CD14-positive monocyte (primary cell): Measurements from ENCODE around the gene CUTA. TPM values are rescaled to one million over a fixed set of nuclear protein-coding genes. Genes with fewer than 3 reads are reported as not detected.
"Not testable (repeated sequence)": the region's sequence is repeated elsewhere in the genome, so short reads cannot be mapped to it uniquely, and the experiment has no call there.

Experiments used
- DNase-seq, 3 donors: peaks; one replicate each; pipeline ENCODE4 v3.0.0-alpha.2; 2011 to 2022
- H2AFZ ChIP-seq: 2 replicates; pipeline ENCODE4 v1.6.0; 2012; ENCODE audit warnings: mild to moderate bottlenecking, low read depth, low read length, inconsistent platforms; ENCODE audit not compliant: insufficient read depth, poor library complexity, severe bottlenecking
- H3K27ac ChIP-seq, 2 donors: 1 replicate in 1 of 2; 2 replicates in 1 of 2; pipeline ENCODE4 v1.5.1; 2012 to 2013; ENCODE audit warnings: low read length in 2 of 2, control low read depth in 1 of 2, inconsistent platforms in 1 of 2, low read depth in 1 of 2, mild to moderate bottlenecking in 1 of 2
- H3K27me3 ChIP-seq, 2 donors: one replicate each; pipeline versions ENCODE4 v1.6.0 to v1.6.1; 2011 to 2013; ENCODE audit warnings: low read length in 2 of 2; ENCODE audit not compliant: control insufficient read depth in 2 of 2, insufficient read depth in 2 of 2
- H3K36me3 ChIP-seq, 2 donors: replicated peaks in 1 of 2; 1 replicate in 1 of 2; 2 replicates in 1 of 2; pipeline versions ENCODE4 v1.5.1 to v1.6.1; 2012 to 2013; ENCODE audit warnings: low read length in 2 of 2, control low read depth in 1 of 2, inconsistent platforms in 1 of 2, mild to moderate bottlenecking in 1 of 2; ENCODE audit not compliant: insufficient read depth in 2 of 2, control insufficient read depth in 1 of 2
- H3K4me1 ChIP-seq, 2 donors: 1 replicate in 1 of 2; 2 replicates in 1 of 2; pipeline versions ENCODE4 v1.5.1 to v1.6.1; 2012 to 2013; ENCODE audit warnings: low read length in 2 of 2, control low read depth in 1 of 2, inconsistent platforms in 1 of 2, mild to moderate bottlenecking in 1 of 2, moderate library complexity in 1 of 2; ENCODE audit not compliant: insufficient read depth in 2 of 2, control insufficient read depth in 1 of 2
- H3K4me2 ChIP-seq: replicated peaks from 2 replicates; pipeline ENCODE3; 2012; ENCODE audit warnings: low read length, moderate library complexity, mild to moderate bottlenecking; ENCODE audit not compliant: poor library complexity, severe bottlenecking; ENCODE audit errors: extremely low read depth
- H3K4me3 ChIP-seq, 3 experiments: fragments of 200-600 bp in 1 of 3; sonication (generic) in 1 of 3; replicated peaks in 1 of 3; 1 replicate in 2 of 3; 2 replicates in 1 of 3; pipeline ENCODE4 v1.5.1; 2011 to 2013; ENCODE audit warnings: low read length in 3 of 3, mild to moderate bottlenecking in 3 of 3, control low read depth in 2 of 3, low read depth in 2 of 3, inconsistent platforms in 1 of 3, moderate library complexity in 1 of 3
- H3K79me2 ChIP-seq: 2 replicates; pipeline ENCODE4 v1.6.0; 2012; ENCODE audit warnings: mild to moderate bottlenecking, control low read depth, inconsistent platforms, low read length, moderate library complexity; ENCODE audit not compliant: insufficient read depth
- H3K9ac ChIP-seq: 2 replicates; pipeline ENCODE4 v1.6.0; 2017; ENCODE audit warnings: low read length, mild to moderate bottlenecking; ENCODE audit not compliant: insufficient read depth, poor library complexity, severe bottlenecking
- H3K9me3 ChIP-seq, 2 donors: replicated peaks in 1 of 2; 1 replicate in 1 of 2; 2 replicates in 1 of 2; pipeline versions ENCODE4 v1.5.1 to v1.6.1; 2012 to 2013; ENCODE audit warnings: low read length in 2 of 2, control low read depth in 1 of 2; ENCODE audit not compliant: control insufficient read depth in 1 of 2, insufficient read depth in 1 of 2
- H4K20me1 ChIP-seq: 2 replicates; pipeline ENCODE4 v1.6.0; 2012; ENCODE audit warnings: mild to moderate bottlenecking, low read length, control low read depth, moderate library complexity; ENCODE audit not compliant: insufficient read depth
- H3K27ac Mint-ChIP-seq, 7 donors: one replicate each; pipeline ENCODE4 v1.8.0; 2020; ENCODE audit warnings: mild to moderate bottlenecking in 7 of 7, mixed read lengths in 7 of 7, moderate library complexity in 6 of 7, inconsistent platforms in 2 of 7
- H3K27me3 Mint-ChIP-seq, 3 donors: one replicate each; pipeline ENCODE4 v1.8.0; 2021 to 2022; ENCODE audit warnings: low read depth in 3 of 3, mild to moderate bottlenecking in 3 of 3, mixed read lengths in 3 of 3, moderate library complexity in 3 of 3, inconsistent platforms in 1 of 3
- H3K36me3 Mint-ChIP-seq, 2 donors: one replicate each; pipeline ENCODE4 v1.8.0; 2020; ENCODE audit warnings: mixed read lengths in 2 of 2, inconsistent platforms in 1 of 2, mild to moderate bottlenecking in 1 of 2
- H3K4me1 Mint-ChIP-seq: one replicate; pipeline ENCODE4 v1.8.0; 2020; ENCODE audit warnings: mild to moderate bottlenecking, mixed read lengths
- H3K4me3 Mint-ChIP-seq, 2 donors: one replicate each; pipeline ENCODE4 v1.8.0; 2020; ENCODE audit warnings: mild to moderate bottlenecking in 2 of 2, mixed read lengths in 2 of 2, moderate library complexity in 1 of 2
- H3K9me3 Mint-ChIP-seq, 7 donors: one replicate each; pipeline ENCODE4 v1.8.0; 2020 to 2022; ENCODE audit warnings: mixed read lengths in 7 of 7, mild to moderate bottlenecking in 6 of 7, moderate library complexity in 6 of 7, inconsistent platforms in 2 of 7
- CTCF ChIP-seq: fragments of 200-600 bp; IDR thresholded peaks from one replicate; pipeline ENCODE4 v1.8.0; 2022; ENCODE audit warnings: antibody characterized with exemption, mild to moderate bottlenecking
- WGBS: methylation state at CpG from one replicate; pipeline ENCODE4 v1.1.5; 2013; ENCODE audit warnings: missing lambda C conversion rate; ENCODE audit not compliant: insufficient coverage; 5-methylcytosine and 5-hydroxymethylcytosine counted together
- intact Hi-C, 2 donors: fragments of 100-400 bp; cut with micrococcal nuclease; formaldehyde crosslinking; loops; one replicate each; pipeline versions ENCODE4 v1.15.0 to v1.15.1; 2023
- polyA plus RNA-seq, 3 donors: library from polyadenylated mRNA; depleted of rRNA in 1 of 3; unstranded in 2 of 3; stranded (reverse) in 1 of 3; fragments of 300-500 nt in 2 of 3; fragments of >200 nt in 1 of 3; fragmentation: Illumina TruSeq in 2 of 3; gene quantifications; 1 replicate in 2 of 3; 2 replicates in 1 of 3; pipeline ENCODE4 v1.2.3, GENCODE V29; 2012 to 2021

CUTA gene
- polyA plus RNA-seq, 3 donors, result 137 to 160 (median 153) TPM

- Histone ChIP-seq H3K4me1 (peaks cover 43 to 54% of the 10 kb centered on the region in 2 donors), H4K20me1 (no peaks in the 10 kb centered on the region), H3K36me3 (no peaks in the 10 kb centered on the region), H3K4me2 (peak overlapping the region; percentile 11), H2AFZ (no peak overlapping the region), H3K27me3 (no peaks in the 10 kb centered on the region), H3K79me2 (no peaks in the 10 kb centered on the region), H3K9ac (no peak overlapping the region), H3K27ac (peak overlapping the region; percentile 84 to 86), H3K9me3 (no peaks in the 10 kb centered on the region), H3K4me3 (no peak overlapping the region)
- no peak for DNase-seq
- no peaks in the 10 kb centered on the region for H3K9me3 Mint-ChIP-seq
- no peaks in the 10 kb centered on the region for H3K36me3 Mint-ChIP-seq
- H3K27me3 Mint-ChIP-seq, result no peaks in the 10 kb centered on the region
- no peak for TF ChIP-seq CTCF
- peak overlapping the region; percentile 65 to 98 (median 96) for H3K27ac Mint-ChIP-seq
- peaks cover 42% of the 10 kb centered on the region for H3K4me1 Mint-ChIP-seq
- WGBS, result 74% methylated on average over 6 of the region's 8 CpGs
- H3K4me3 Mint-ChIP-seq, result no peak overlapping the region
- intact Hi-C loops, result no loop called here
Observed at GRCh38 chr6:33373960-33374910, 43.7 kb downstream of the CUTA start.

GRCh38 chr6:33372526-33373123 lies 45.3 kb downstream of the CUTA start:
- Mint-ChIP-seq H3K36me3 (no peaks in the 10 kb centered on the region), H3K4me1 (peaks cover 42% of the 10 kb centered on the region), H3K27me3 (no peaks in the 10 kb centered on the region), H3K27ac (peak overlapping the region in 1 of 7 donors; percentile 63), H3K4me3 (peak overlapping the region in 1 of 2 donors; percentile 67), H3K9me3 (no peaks in the 10 kb centered on the region)
- peak overlapping the region; percentile 52 for H2AFZ ChIP-seq
- H3K4me3 ChIP-seq, result no peak overlapping the region
- WGBS, result 0% methylated on average over 3 of the region's 5 CpGs
- H3K4me1 ChIP-seq, result peaks cover 43 to 54% of the 10 kb centered on the region in 2 donors
- no peak for TF ChIP-seq CTCF
- H3K79me2 ChIP-seq, result no peaks in the 10 kb centered on the region
- H3K9ac ChIP-seq, result no peak overlapping the region
- H3K4me2 ChIP-seq, result peak overlapping the region; percentile 15
- H3K27ac ChIP-seq, result no peak overlapping the region
- no peaks in the 10 kb centered on the region for H4K20me1 ChIP-seq
- no peaks in the 10 kb centered on the region for H3K27me3 ChIP-seq
- no peaks in the 10 kb centered on the region for H3K9me3 ChIP-seq
- DNase-seq, result no peak
- intact Hi-C loops, result no loop called here
- H3K36me3 ChIP-seq, result no peaks in the 10 kb centered on the region

- H3K4me1 Mint-ChIP-seq, result peaks cover 40% of the 10 kb centered on the region
- H3K9me3 ChIP-seq, H3K79me2 ChIP-seq, H2AFZ ChIP-seq, H3K4me2 ChIP-seq, H3K36me3 Mint-ChIP-seq, H3K9me3 Mint-ChIP-seq, H3K9ac ChIP-seq, DNase-seq, H3K27me3 Mint-ChIP-seq, H4K20me1 ChIP-seq, H3K4me3 ChIP-seq, H3K27ac Mint-ChIP-seq, H3K36me3 ChIP-seq, H3K27ac ChIP-seq, H3K4me3 Mint-ChIP-seq, intact Hi-C loops, H3K27me3 ChIP-seq: not testable (repeated sequence)
- WGBS, result 95% methylated on average over 4 of the region's 8 CpGs
- H3K4me1 ChIP-seq, result peaks cover 43 to 48% of the 10 kb centered on the region in 2 donors
Observed at GRCh38 chr6:33371901-33372300, 46.0 kb downstream of the CUTA start.
